Ishikawa (cell line): ENCODE measurements around the gene WASF1.

ENCODE experiments used
- CEBPB ChIP-seq: IDR thresholded peaks from 2 replicates; pipeline ENCODE4 v1.6.1; 2012
- CREB1 ChIP-seq: IDR thresholded peaks from 2 replicates; pipeline ENCODE4 v1.6.1; 2012; ENCODE audit warnings: low read depth
- EGR1 ChIP-seq: IDR thresholded peaks from 2 replicates; pipeline ENCODE4 v1.6.1; 2012
- EP300 ChIP-seq: IDR thresholded peaks from 2 replicates; pipeline ENCODE4 v1.6.1; 2012; ENCODE audit warnings: borderline replicate concordance
- FOXM1 ChIP-seq: IDR thresholded peaks from 2 replicates; pipeline ENCODE4 v1.6.1; 2012; ENCODE audit warnings: low read depth, borderline replicate concordance
- MAX ChIP-seq: IDR thresholded peaks from 2 replicates; pipeline ENCODE4 v1.6.1; 2012
- NFIC ChIP-seq: IDR thresholded peaks from 2 replicates; pipeline ENCODE4 v1.6.1; 2012
- RAD21 ChIP-seq: IDR thresholded peaks from 2 replicates; pipeline ENCODE4 v1.6.1; 2012; ENCODE audit warnings: low read depth
- REST ChIP-seq: IDR thresholded peaks from 2 replicates; pipeline ENCODE4 v1.6.1; 2012; ENCODE audit warnings: low read depth, mild to moderate bottlenecking
- TAF1 ChIP-seq: IDR thresholded peaks from 2 replicates; pipeline ENCODE4 v1.6.1; 2012; ENCODE audit warnings: low read depth, mild to moderate bottlenecking
- USF1 ChIP-seq: IDR thresholded peaks from 2 replicates; pipeline ENCODE4 v1.6.1; 2012
- YY1 ChIP-seq: IDR thresholded peaks from 2 replicates; pipeline ENCODE4 v1.6.1; 2012; ENCODE audit warnings: low read depth
- ZBTB7A ChIP-seq: IDR thresholded peaks from 2 replicates; pipeline ENCODE4 v1.6.1; 2012; ENCODE audit warnings: low read depth

GRCh38 chr6:110181131-110182030 is 1.9 kb upstream of the WASF1 start:
- TF ChIP-seq CREB1 (no peak), MAX (no peak), EGR1 (no peak), REST (no peak), USF1 (no peak), TAF1 (no peak), RAD21 (no peak), ZBTB7A (no peak), NFIC (no peak), EP300 (no peak), CEBPB (no peak), YY1 (no peak), FOXM1 (no peak)
